HG03460 (cell line): ENCODE results near the gene RPL3.

ENCODE experiments used
- ATAC-seq: cut with Tn5 transposase; IDR thresholded peaks from one replicate; pipeline ENCODE4 v1.9.1; 2021; ENCODE audit not compliant: unreplicated experiment

Gene RPL3

DNA sequence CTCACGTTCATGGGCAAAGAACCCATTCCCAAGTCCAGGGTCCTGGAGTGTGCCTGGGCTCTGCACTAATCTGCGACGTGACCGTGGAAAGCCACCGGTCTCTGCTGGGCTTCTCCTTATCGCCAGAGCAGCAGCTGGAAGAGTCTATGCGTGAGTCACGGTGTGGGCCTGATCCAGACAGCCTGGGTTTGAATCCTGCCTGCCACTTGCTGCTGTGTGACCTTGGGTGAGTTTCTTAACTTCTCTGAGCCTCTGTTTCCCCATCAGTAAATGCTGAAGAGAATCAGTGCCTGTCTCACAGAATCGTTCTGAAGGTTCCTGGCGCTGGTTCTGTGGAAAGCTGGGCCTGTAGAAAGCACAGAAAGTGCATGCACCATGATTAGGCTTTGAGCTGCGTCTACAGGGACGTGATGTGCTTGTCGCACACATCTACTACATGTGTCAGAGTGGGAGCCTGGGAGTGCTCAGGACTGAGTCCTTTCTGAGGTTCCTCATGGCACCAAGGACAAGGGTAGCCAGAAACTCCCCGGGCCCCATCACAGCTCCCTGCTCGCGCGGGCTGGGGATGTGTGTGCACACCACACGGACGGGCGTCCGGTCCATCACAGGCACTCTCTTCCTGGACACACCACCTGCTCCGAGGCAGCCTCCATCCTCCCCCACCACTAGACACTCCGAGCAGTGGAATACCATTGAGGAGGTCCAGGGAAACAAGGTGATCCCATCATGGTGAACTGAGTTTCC, 54.1 kb downstream of the RPL3 start:
- ATAC-seq, result no peak

DNA sequence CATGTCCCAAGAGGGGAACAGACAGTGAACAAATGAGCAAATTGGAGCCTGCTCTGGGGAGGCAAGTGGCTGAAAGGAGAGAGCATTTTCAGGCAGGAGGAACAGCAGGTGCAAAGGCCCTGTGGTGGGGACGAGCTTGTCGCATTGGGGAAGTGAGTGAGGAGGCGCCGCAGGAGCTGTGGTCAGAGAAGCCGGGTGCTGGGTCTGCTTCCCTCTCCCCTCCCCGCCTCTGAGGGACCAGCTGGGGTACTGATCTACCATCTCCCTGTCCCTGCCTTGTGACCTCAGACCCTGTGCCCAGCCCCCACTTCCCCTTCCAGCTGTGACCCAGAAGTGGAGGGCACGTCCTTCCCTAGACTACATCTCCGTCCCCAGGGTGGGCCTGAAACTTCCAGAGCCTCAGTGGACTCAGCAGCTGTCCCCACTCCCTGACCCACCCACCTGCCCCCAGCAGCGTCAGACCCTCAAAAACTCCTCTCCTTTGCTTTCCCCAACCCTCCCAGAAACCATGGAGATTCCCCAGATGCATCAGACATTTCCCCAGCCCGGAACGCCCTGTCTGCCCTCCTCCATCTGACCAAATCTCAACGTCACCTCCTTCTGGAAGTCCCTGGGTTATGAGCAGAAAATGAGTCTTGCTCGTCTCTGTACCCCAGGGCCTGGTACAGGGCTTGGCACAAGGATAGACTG, 54.9 kb downstream of the RPL3 start:
- no peak for ATAC-seq

DNA sequence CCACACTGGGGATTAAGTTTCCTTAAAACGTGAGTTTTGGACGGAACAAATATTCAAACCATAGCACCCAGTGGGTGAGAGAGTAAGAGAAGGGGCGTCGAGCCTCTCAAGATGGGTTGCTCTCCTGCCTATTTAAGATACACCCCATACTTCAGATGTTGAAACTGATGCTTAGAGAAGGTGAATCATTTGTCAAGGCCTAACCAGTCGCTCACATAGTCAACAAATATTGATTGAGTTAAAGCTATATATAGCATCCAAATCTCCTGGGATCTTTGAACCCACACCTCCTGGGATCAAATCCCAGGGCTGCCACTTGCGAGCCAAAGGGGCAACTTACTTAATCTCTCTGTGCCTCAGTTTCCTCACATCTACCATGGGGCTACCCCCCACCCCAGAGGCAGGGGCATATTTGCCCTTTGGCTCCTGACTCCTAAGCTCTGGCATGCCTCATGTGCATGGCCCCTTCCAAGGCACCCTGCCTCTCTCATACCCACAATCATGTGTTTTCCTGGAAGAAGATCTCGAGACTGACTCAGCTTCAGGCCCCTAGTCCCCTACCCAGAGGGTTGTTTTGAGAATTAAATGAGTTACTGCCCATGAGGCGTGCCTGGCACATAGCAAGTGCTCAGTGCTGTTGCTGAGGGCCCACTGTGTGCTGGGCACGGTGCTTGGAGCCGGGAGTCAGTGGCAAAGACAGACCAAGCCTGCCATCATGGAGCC, 55.6 kb downstream of the RPL3 start:
- no peak for ATAC-seq
